Neural cell (in vitro differentiated cells): ENCODE results near the gene RYK.

Source experiments
- MXI1 ChIP-seq: fragments of 450-650 bp; conservative IDR thresholded peaks from 2 replicates; pipeline ENCODE4 v1.6.1; 2014; ENCODE audit warnings: antibody characterized with exemption, mild to moderate bottlenecking; ENCODE audit not compliant: poor library complexity, severe bottlenecking
- POLR2AphosphoS5 ChIP-seq: IDR thresholded peaks from 2 replicates; pipeline ENCODE4 v1.6.1; 2012
- TAF1 ChIP-seq: IDR thresholded peaks from 2 replicates; pipeline ENCODE4 v1.6.1; 2012; ENCODE audit warnings: low read depth
- TF ChIP-seq, protein P1 (sequence below): fragments of 450-650 bp; IDR thresholded peaks from 2 replicates; pipeline ENCODE4 v1.5.1; 2014; ENCODE audit warnings: antibody characterized with exemption, mild to moderate bottlenecking, moderate library complexity; ENCODE audit not compliant: poor library complexity, severe bottlenecking
- TF ChIP-seq, protein P2 (sequence below): IDR thresholded peaks from 2 replicates; pipeline ENCODE4 v1.6.1; 2012; ENCODE audit warnings: borderline replicate concordance

DNA sequence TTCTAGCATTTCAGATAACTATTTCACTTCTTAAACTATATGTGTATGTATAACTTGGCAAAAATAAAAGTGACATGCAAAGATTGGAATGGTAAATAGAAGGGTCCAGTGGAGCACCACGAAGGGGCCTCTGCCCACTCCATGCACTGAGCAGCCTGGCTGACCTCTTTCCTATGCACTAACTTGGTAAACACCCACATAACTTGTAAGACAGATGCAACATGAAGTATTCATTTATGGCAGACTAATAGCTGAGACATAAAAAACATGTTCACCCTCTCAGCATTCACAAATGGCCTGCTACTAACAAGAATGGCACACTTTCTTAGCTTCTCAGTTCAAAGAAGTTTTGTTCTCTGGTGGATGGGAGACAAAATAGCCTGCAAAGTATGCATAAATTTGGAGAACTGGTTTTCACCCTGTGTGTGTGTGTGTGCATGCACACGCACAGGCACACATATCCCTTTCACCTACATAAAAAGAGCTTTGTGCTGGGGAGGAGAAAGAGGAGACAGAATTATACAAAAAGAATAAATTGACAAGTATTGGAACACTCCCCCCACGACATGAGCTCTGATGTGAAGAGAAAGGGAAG lies 26.5 kb upstream of the RYK start:
- TF ChIP-seq, protein P1, sequence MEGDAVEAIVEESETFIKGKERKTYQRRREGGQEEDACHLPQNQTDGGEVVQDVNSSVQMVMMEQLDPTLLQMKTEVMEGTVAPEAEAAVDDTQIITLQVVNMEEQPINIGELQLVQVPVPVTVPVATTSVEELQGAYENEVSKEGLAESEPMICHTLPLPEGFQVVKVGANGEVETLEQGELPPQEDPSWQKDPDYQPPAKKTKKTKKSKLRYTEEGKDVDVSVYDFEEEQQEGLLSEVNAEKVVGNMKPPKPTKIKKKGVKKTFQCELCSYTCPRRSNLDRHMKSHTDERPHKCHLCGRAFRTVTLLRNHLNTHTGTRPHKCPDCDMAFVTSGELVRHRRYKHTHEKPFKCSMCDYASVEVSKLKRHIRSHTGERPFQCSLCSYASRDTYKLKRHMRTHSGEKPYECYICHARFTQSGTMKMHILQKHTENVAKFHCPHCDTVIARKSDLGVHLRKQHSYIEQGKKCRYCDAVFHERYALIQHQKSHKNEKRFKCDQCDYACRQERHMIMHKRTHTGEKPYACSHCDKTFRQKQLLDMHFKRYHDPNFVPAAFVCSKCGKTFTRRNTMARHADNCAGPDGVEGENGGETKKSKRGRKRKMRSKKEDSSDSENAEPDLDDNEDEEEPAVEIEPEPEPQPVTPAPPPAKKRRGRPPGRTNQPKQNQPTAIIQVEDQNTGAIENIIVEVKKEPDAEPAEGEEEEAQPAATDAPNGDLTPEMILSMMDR, result no peak
- TF ChIP-seq TAF1 (no peak), POLR2AphosphoS5 (no peak), MXI1 (no peak)
- TF ChIP-seq, protein P2, sequence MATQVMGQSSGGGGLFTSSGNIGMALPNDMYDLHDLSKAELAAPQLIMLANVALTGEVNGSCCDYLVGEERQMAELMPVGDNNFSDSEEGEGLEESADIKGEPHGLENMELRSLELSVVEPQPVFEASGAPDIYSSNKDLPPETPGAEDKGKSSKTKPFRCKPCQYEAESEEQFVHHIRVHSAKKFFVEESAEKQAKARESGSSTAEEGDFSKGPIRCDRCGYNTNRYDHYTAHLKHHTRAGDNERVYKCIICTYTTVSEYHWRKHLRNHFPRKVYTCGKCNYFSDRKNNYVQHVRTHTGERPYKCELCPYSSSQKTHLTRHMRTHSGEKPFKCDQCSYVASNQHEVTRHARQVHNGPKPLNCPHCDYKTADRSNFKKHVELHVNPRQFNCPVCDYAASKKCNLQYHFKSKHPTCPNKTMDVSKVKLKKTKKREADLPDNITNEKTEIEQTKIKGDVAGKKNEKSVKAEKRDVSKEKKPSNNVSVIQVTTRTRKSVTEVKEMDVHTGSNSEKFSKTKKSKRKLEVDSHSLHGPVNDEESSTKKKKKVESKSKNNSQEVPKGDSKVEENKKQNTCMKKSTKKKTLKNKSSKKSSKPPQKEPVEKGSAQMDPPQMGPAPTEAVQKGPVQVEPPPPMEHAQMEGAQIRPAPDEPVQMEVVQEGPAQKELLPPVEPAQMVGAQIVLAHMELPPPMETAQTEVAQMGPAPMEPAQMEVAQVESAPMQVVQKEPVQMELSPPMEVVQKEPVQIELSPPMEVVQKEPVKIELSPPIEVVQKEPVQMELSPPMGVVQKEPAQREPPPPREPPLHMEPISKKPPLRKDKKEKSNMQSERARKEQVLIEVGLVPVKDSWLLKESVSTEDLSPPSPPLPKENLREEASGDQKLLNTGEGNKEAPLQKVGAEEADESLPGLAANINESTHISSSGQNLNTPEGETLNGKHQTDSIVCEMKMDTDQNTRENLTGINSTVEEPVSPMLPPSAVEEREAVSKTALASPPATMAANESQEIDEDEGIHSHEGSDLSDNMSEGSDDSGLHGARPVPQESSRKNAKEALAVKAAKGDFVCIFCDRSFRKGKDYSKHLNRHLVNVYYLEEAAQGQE, result no peak
